ENCODE data around the gene DPP8. TPM values are rescaled to one million over a fixed set of nuclear protein-coding genes. Genes with fewer than 3 reads are reported as not detected.

Gene DPP8
- total RNA-seq, 1 donor from 2014 or later, result 30.8 TPM

DNA sequence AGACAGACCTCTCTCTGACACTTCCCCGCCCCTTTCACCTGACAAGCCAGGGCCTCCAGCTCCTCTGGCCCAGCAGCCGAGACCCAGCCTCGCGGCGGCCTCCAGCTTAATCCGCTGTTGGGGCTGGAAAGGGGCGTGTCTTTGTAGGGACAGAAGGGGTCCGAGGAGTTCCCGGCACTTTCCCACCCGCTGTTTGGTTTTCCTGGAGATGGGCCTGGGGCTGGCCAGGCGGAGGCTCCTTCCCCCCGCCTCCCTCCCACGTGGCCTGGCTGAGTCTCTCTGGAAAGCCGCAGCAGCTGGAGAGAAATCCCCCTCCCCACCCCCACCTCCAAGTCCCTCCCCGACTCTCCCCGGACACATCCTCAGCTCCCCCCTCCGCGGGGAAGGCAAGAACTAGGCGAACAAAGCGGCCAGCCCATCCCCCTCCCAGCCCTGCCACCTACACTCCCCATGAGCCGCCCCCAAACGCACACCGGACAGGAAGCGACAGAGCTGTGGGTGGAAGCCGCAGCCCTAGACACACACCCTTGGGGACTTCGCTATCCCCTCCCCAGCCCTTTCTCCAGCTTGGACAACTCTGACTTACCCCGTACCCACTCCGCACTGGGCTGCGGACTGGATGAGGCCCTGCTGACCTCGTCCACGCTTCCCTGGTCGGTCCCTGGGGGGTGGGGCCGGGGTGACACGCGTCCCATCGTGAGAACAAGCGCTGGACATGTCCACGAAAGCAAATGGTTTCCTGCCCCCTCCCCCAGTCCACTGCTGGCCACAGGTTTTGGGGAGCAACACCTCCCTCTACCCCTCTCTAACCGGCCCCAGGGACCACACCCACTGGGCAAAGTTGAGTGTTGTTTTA lies 95.9 kb downstream of the DPP8 start:
- peaks cover 1% of the 10 kb centered on the region for H3K36me3 ChIP-seq (ENCODE audit: control insufficient read depth, insufficient read depth, low read length)
- DNase-seq (ENCODE audit: low read depth), result no peak
- no peaks in the 10 kb centered on the region for H3K27me3 ChIP-seq (ENCODE audit: control insufficient read depth, insufficient read depth, low read length)
- H3K4me3 ChIP-seq (ENCODE audit: low read depth, low read length), result peak overlapping the region; percentile 60
- TF ChIP-seq, protein P1, sequence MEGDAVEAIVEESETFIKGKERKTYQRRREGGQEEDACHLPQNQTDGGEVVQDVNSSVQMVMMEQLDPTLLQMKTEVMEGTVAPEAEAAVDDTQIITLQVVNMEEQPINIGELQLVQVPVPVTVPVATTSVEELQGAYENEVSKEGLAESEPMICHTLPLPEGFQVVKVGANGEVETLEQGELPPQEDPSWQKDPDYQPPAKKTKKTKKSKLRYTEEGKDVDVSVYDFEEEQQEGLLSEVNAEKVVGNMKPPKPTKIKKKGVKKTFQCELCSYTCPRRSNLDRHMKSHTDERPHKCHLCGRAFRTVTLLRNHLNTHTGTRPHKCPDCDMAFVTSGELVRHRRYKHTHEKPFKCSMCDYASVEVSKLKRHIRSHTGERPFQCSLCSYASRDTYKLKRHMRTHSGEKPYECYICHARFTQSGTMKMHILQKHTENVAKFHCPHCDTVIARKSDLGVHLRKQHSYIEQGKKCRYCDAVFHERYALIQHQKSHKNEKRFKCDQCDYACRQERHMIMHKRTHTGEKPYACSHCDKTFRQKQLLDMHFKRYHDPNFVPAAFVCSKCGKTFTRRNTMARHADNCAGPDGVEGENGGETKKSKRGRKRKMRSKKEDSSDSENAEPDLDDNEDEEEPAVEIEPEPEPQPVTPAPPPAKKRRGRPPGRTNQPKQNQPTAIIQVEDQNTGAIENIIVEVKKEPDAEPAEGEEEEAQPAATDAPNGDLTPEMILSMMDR (IDR thresholded peaks at IDR 0.05; ENCODE audit: insufficient read depth, low read length, poor library complexity, severe bottlenecking), result no peak

- peak overlapping the region; percentile 60 for H3K4me3 ChIP-seq (ENCODE audit: low read depth, low read length)
- peaks cover 1% of the 10 kb centered on the region for H3K36me3 ChIP-seq (ENCODE audit: control insufficient read depth, insufficient read depth, low read length)
- TF ChIP-seq, protein P1 (IDR thresholded peaks at IDR 0.05; ENCODE audit: insufficient read depth, low read length, poor library complexity, severe bottlenecking), result no peak
- DNase-seq (ENCODE audit: low read depth), result no peak
- H3K27me3 ChIP-seq (ENCODE audit: control insufficient read depth, insufficient read depth, low read length), result no peaks in the 10 kb centered on the region
Observed at GRCh38 chr15:65420975-65421359, 96.5 kb downstream of the DPP8 start.

DNA sequence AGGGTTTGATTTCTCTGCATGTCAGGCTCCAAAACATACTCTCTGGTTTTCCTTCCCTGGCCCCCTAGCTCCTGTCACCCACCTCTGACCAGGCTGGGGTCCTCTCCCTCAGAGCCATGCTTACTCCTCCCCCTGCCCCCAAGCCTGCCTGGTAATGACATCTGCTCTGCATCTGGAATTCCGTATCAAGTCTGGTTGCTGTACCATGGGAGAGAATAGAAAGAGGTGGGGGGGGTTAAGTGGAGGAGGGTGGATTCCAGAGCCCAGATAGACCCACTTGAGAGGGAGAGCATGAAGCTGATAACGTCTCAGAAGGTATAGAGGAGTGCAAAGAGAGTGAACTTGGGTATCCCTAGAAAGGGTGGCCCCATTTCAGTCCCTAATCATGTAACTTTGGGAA lies 98.9 kb downstream of the DPP8 start:
- Histone ChIP-seq H3K36me3 (ENCODE audit: control insufficient read depth, insufficient read depth, low read length) (peaks cover 1% of the 10 kb centered on the region), H3K27me3 (ENCODE audit: control insufficient read depth, insufficient read depth, low read length) (no peaks in the 10 kb centered on the region), H3K4me3 (ENCODE audit: low read depth, low read length) (no peak overlapping the region)
- no peak for DNase-seq (ENCODE audit: low read depth)
- TF ChIP-seq, protein P1 (IDR thresholded peaks at IDR 0.05; ENCODE audit: insufficient read depth, low read length, poor library complexity, severe bottlenecking), result no peak

DNA sequence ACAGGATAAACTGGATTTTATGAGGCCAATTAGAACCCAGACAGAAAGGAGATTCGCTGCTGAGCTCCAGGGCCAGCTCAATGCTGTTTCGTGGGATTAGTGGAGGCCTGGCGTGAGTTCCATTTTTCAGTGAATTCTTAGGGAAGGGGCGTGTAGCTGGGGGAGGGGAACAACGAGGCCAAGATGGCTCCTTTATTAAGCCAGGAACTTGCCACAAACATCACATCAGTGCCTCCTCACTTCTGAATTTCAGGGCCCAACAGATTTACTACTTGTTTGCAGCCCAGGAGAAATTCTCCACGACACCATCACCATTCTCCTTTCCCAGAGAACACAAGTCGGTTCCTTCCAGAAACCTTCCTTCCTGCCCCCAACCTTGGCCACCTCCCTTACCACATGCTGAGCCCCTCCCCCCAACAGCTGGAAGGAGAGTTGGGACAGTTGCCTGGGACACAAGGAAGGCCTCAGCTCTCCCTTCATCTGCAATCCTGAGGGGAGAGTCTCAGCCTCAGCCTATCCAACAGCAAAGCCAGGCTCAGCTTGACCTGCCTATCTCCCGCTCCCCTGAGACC lies 100.6 kb downstream of the DPP8 start:
- TF ChIP-seq, protein P1 (IDR thresholded peaks at IDR 0.05; ENCODE audit: insufficient read depth, low read length, poor library complexity, severe bottlenecking), result no peak
- DNase-seq (ENCODE audit: low read depth), result no peak
- H3K27me3 ChIP-seq (ENCODE audit: control insufficient read depth, insufficient read depth, low read length), result no peaks in the 10 kb centered on the region

DNA sequence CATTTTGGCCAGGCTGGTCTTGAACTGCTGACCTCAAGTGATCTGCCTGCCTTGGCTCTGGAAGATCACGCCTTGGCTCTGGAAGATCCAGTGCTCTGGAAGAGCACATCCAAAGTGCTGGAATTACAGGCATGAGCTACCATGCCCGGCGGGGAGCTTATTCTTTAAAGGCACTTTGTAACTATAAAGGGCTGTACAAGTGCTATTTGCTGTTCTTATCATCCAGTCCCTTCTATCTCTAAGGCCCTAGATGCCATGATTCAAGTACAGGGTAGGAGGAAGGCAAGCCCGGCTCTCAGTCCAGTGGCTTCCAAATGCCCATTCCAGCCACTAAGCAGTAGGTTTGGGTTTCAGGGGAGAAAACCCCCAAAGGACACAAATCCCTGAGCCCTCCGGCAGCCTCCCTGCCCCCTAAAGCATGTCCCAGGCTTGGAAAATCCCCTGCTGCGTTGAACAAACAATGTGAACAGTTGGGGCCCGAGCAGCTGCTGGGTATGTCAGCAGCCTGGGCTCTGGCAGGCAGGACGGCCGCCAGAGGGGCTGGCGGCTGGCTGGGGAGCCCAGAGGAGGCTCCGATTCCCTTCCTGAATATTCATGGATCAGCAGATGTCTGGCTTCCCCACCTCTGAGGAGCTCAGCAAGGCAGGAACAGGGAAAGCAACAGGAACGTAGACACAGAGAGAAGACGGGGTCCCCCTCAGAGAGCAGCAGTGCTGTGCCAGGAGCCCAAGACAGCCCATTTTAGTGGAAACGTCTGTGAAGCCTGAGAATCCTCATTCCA lies 102.5 kb downstream of the DPP8 start:
- no peak for DNase-seq (ENCODE audit: low read depth)
- Histone ChIP-seq H3K36me3 (ENCODE audit: control insufficient read depth, insufficient read depth, low read length) (peaks cover 1% of the 10 kb centered on the region), H3K27me3 (ENCODE audit: control insufficient read depth, insufficient read depth, low read length) (no peaks in the 10 kb centered on the region), H3K4me3 (ENCODE audit: low read depth, low read length) (no peak overlapping the region)
- TF ChIP-seq, protein P1 (IDR thresholded peaks at IDR 0.05; ENCODE audit: insufficient read depth, low read length, poor library complexity, severe bottlenecking), result peak; percentile 19

More for the DNA sequence above, 100.6 kb downstream of the DPP8 start:
- Histone ChIP-seq H3K4me3 (ENCODE audit: low read depth, low read length) (no peak overlapping the region), H3K36me3 (ENCODE audit: control insufficient read depth, insufficient read depth, low read length) (peaks cover 1% of the 10 kb centered on the region)

Data from kidney epithelial cell (primary cell).